SHP77 (cell line): ENCODE measurements around the gene SUSD2.

Experiments
- DNase-seq, 2 experiments: peaks; one replicate each; lab custom pipeline; 2025; lab: John Stamatoyannopoulos, UW

The SUSD2 gene

DNA sequence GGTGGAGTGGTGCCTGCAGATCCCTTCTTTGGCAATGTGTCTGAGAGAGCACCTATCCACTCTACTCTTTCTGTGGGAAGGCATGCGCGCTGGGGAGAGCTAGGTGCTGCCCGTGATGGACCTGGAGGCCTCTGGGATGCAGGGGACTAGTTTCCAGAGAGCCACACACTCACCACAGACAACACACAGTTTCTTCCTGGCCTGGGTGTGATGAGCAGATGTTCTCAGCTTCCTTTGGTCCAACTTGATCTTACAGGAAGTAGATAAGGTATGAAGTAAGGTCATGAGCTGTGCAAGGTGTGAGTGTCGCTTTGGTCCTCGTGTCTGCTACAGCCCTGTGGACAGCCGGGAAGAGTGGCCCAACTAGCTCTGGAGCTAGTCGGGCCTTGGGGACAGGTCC is 27.3 kb upstream of the SUSD2 start:
- no peak for DNase-seq

DNA sequence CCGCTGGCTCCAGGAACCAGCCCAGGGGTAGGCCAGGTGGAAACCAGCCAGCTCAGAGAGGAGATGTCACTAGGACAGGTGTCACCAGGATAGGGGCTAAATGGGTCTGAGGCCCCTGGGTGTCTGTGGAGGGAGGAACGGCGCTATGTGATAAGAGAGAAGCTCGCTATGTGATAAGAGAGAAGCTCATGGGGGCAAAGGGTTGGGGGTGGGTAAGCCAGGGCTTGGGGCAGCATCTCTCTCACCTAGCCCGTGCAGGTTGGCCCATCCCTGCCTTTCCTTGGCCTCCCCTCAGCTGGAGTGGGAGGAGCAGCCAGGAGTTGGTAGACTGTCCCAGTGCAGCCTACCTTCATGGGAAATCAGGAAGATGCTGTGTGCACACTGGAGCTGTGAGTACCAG is 26.5 kb upstream of the SUSD2 start:
- DNase-seq = no peak

DNA sequence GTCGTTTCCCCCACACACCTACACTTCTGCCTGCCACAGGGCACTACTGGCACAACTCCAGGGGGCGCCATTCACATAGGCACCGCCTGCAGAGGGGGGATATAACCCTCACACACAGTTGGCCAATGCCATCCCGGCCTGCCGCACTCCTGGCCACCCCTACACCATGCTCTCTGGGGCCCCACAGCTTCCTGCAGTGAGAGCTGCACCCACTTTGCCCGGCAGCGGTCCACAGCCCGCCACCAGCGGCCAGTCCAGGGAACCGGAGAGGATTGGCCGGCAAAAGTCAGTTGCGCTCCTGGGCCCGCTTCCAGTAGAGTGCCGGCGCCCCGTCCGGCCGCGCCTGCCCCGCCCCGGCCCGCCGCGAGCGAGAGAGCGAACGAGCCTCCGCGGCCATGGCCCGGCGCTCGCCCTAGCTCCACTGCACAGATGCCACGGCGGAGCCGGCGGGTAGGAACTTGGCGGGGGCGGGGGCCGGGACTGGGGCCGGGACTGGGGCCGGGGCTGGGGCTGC is 25.6 kb upstream of the SUSD2 start:
- no peak for DNase-seq

DNA sequence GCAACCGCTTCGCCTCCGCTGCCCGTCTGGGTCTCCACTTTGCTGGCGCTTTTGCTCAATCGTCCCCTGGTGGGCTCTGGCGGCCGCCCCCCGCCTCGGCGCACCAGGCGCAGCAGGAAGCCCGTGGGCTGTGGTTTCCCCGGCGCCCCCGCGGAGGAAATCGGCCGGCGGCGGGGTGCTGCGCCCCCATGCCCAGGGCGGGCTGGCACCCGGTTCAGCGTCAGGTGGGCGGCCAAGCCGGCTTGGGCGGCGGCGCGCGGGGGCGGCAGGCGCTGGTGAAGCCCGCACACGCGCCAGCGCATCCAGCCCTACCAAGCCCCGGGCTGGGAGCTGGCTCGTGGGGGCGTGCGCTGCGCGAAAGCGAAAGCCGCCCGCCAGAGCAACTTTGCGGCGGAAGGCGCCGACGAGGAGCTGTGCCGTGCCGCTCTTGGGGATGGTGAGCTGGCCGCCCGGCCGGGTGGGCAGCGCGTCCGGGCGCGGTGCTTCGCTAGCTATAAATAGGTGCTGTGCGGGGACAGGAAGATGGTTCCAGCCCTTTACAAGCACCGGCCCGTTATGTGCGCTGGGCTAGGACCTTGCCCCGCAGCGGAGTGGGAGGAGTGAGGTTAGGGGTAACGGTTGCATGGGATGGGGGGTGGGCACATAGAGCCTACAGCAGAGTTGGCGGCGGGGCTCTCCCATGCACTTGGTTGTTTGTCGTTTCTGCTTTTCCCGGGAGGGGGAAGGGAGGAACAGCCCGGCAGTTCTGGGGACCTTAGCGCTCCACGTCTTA is 25.0 kb upstream of the SUSD2 start:
- DNase-seq = peak in 1 of 2 experiments; percentile 24

DNA sequence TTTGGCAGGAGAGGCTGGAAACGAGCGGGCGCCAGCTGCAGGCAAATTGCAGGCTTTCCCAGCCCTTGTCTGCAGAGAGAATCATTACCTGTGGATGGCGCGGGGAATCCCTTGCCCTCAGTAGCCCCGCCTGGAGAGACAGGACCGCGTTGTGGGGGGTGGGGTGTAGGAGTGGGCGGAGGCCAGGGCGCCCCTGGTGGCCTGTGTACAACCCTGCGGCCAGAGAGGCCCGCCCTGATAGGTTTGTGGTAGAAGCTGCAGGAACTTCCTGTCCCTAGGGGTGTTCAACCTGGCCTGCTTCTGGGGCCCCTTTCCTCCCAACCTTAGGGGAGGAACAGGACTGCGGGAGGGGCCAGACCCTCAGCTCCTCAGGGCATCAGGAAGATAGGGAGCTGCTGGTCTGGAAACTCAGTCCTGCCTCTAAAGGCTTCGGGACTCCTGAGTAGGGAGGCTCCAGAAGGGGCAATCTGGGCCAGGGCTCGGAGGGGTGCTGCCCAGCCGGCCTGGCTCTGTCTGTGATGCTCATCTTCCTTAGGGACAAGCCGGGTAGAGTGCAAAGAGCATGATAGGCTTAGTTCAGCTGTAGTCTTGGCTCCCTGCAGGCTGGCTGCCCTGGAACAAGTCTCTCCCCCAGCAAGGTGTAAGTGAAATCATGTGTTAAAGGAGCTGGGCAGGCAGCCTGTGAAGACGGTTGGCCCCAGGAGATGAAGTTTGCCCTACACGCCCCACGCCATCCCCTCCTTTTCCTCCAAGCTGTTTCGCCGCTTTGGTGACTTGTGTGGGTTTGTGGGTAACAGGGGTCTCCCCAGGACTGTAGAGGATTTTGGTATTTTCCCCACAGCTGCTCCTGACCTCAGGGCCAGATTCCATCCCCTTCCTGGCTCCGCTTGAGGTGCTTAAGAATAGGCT is 24.1 kb upstream of the SUSD2 start:
- peak; percentile 89 to 91 for DNase-seq

DNA sequence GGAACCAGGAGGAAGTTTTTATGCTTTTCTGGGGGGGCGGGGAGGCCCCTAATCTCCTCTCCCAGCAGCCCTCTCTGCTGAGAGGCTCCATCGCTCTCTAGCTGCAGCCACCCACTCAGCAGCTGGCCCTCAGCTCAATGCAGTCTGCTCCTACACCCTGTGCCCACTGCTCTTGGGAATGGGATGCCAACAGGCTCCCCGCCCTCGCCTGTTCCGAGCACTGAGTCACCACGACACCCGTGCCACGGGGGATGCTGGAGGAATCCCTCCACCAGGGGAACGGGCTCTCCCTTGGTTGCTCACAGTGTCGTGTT is 23.5 kb upstream of the SUSD2 start:
- no peak for DNase-seq

DNA sequence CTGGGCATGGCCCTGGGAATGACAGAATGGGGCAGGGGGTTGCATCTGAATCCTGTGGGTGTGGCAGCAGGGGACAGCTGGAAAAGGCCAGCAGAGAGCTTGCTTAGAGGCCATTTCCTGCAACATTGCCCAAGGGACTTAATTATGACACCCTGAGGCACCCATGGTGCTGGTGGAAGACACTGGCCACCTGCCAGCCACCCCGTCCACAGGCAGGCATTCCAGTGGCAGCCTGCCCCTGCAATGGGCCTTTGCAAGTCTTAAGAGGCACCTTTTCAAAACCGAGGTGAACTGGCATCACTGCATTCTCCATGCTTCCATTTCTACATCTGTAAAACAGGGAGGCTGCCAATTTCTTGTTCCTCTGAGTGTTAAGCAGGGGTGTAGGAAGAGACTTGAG is 21.6 kb upstream of the SUSD2 start:
- no peak for DNase-seq

DNA sequence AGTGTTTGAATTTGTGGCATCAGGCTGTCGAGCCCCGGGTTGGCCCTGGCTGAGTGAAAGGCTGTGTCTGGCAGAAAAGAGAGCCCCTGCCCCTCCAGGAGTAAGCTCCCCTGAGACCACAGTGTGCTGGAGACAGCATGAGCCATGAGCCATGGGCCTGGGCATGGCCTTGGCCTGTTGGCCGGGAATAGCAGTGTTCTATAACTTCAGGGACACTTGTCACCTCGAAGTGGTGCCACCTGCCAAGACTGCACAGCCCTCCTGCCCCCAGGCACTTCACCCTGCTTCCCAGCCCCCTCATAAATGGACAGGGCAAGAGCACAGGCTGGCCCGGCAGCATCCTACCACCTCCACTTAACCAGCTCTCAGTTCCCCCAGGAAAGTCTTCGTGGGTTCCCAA is 20.7 kb upstream of the SUSD2 start:
- no peak for DNase-seq

DNA sequence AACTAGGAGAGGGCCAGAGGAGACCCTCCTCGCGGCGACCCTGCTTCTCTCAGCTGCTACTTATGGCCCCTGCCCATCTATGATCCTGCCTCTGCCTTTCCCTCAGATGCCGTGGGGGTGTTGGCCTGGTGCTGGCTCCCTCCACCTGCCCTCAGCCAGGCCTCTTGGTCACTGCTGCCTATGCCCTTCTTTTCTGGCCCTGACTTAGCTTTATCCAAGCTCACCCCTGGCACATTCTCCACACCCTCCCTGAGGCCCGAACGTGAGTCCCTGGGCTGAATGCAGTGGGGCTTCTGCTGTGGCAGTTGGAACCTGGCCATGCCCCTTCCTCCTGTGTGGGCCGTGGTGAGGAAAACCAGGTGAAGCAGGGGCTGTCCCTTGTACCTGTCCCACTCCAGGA is 19.8 kb upstream of the SUSD2 start:
- DNase-seq = no peak

DNA sequence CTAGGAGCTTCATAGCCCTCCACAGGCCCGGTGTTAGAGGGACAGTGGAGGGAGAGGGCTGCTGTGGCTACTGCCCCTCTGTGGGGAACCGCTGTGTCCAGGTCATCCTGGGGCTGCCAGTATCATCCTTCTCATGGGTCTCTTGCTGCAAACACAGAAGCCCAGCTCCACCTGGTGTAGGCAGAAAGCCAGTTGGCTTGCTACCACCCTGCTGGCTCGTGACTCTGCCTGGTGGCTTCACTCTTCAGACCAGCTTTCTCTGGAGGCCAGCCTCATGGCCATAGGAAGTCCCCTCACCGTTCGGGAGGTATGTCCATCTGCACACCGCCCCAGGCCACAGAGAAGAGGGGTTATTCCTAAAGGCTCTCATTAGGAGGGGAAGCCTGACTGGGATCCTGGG is 19.4 kb upstream of the SUSD2 start:
- no peak for DNase-seq

DNA sequence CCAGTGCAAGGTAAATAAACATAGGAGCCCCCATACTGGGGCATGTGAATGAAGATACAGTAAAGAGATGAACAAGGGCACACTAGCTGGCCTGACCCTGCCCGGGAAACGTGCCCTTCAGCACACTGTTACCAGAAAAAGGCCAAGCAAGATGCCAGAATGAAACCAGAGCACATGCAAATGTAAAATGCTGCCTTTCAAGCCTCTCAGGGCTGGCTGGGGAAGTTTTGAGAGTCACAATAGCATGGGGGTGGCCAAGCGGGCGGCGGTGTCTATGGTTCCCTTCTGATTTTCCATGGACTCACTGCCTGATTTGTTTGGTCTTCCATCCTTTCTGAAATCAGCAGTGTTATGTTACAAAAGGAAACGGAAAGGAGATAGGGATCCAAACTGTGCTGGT is 18.9 kb upstream of the SUSD2 start:
- no peak for DNase-seq

DNA sequence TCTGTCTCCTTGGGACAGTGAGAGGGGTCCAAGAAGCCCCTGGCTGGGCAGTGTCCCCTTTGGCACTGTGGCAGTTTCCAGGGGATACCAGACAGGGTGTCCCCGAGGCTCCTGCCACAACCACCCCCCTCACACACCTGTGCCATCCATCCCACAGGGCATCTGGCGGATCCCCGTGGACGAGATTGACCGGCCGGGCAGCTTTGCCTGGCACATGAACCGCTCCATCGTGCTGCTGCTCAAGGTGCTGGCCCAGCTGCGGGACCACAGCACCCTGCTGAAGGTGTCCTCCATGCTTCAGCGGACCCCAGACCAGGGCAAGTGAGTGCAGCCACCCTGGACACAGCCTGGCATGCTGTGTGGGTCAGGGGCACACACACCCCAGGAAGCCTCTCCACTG is 17.0 kb upstream of the SUSD2 start:
- DNase-seq = no peak

DNA sequence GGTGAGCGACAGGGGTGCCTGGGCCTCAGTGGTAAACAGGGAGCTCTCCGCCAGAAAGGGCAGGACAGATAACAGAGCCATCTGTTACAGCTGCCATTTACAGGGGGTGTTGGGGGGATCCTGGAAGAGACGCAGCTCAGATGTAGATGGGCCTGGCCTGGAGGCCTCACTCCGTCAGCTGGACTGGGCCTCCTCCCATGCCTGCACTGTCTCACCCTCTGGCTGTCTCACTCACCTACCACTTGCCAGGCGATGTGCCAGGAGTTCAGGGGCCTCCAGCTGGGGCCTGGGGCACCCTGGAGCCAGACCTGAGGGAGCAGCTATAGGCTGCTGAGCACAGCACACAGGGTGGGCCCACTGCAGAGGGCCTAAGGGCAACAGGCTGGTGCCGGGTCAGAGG is 16.3 kb upstream of the SUSD2 start:
- no peak for DNase-seq

DNA sequence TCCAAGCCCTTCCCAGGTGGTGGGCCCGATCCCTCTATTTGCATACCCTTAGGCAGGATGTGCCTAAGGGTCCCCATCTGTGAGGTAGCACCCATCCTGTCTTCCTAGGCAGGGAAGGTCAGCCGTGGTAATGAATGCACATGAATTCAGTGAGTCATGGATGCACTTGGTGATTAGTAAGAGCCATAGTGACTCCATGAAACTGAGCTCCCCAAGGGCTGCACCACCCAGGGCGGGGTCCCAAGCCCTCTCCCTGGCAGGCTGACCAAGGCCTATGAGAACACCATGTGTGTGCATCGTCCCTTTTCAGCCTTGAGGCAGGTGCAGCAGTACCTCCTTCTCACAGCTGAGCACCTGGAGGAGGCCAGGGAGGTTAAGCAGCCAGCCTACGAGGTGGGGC is 15.6 kb upstream of the SUSD2 start:
- DNase-seq = no peak

DNA sequence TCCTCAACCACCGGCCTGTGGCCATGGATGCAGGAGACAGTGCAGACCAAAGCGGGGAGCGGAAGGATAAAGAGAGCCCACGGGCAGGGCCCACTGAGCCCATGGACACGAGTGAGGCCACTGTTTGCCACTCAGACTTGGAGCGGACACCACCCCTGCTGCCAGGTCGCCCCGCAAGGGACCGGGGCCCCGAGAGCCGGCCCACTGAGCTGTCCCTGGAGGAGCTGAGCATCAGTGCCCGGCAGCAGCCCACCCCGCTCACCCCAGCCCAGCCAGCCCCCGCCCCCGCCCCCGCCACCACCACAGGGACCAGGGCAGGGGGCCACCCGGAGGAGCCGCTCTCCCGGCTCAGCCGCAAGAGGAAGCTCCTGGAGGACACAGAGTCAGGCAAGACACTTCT is 14.5 kb upstream of the SUSD2 start:
- no peak for DNase-seq

DNA sequence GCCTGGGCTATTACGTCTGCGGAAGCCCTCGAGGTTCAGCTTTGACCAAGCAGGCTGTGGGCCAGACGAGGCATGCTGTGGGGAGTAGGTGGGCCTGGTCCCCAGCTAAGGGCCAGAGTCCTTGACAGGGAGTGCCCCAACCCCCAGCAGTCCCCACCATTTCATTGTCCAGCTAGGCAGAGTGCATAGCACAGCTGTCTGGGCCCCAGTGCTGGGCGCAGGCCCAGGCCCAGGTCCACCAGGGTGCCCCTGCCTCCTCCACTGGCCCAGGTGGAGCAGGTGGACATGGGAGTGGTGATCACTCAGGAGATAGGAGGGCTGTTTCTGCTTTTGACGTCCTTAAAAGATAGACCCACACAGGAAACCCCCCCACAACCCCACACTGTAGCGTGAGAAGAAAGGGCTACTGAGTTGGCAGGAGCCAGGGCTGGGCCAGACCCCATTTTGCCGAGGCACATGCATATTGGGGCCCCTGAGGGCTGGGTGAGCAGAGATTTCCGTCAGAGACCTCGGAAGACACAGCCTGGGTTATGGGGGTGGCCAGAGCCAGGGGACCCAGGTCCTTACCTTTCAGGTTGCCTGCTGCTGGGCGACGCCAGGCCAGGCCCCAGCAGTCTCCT is 11.7 kb upstream of the SUSD2 start:
- no peak for DNase-seq

DNA sequence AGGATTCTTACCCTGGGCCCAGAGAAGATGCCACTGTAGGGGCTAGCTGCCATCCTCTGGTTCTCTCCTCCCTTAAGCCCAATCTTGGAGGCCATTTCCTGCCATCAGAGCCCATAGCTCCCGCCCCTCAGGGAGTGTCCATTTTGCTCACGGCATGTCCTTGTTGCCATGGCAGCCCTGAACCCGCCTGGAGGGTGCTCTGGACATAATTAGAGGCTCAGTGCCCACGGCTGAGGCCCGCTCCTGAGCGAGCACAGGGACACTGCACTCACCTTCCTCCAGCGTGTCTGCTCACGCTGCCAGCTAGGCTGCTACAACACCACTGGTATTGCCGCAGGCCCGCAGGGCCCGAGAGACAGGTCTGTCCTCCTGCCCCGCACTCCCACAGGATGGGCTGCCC is 11.1 kb upstream of the SUSD2 start:
- no peak for DNase-seq

DNA sequence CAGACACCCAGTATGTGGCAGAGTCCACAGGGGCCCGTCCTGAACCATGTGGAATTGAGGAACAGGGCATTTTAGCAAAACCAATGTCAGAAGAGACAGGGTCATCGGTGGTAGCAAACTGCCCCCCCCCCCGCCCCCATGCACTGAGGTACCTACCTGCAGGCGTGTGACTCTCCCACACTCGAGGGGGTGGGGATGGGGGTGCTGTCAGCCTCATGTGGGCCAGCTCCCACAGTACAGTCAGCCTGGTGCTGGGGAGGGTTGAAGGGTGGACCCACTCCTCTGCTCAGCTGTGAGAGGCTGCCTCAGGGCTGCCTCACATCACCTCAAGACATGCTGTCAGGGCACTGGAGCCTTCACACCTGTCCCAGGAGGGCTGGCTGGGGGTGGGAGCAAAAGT is 10.7 kb upstream of the SUSD2 start:
- DNase-seq = no peak

DNA sequence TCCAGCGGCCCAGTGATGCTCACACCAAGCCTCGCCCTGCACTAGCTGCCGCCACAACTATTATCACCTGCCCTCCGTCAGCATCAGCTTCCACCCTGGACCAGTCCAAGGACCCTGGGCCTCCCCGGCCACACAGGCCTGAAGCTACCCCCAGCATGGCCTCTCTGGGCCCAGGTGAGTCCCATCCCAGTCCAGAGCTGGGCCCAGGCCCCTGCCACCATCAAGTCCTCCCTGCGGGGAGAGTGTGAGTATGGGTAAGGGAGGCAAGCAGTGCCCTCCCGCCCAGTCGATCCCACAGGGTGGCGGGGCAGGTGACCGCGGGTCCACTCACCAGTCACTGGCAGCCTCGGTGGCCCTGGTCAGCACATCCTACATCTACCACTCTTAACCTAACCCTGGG is 9.5 kb upstream of the SUSD2 start:
- no peak for DNase-seq

DNA sequence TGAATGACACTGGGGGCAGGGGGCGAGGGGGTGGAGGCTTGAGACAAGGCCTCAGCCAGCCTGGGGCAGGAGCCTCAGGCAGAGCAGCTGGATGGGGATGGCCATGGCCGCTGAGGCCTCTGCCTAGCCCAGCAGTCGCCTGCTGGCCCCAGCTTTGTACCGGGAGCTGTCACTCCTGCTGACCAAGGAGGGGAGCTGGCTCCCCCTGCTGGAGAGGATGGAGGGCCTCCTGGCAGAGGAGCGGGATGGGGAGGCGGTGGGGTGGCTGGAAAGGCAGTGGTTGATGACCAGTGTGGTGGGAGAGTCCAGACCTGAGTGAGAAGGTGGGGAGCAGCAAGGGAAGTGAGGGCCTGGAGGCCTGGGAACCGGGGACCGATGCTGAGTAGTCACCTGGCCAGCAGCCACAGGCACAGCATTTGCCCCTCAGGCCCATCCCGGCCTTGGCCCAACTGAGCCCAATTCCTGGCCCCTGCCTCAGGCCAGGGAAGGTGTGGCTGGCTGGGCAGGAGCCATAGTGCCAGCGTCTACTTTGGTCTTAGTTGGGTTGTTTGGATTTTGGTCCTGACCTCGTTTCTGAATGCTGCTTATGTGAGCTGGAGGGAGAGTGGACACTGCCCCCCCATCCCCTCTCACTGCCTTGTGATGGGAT is 6.0 kb upstream of the SUSD2 start:
- DNase-seq = peak; percentile 53 to 73

DNA sequence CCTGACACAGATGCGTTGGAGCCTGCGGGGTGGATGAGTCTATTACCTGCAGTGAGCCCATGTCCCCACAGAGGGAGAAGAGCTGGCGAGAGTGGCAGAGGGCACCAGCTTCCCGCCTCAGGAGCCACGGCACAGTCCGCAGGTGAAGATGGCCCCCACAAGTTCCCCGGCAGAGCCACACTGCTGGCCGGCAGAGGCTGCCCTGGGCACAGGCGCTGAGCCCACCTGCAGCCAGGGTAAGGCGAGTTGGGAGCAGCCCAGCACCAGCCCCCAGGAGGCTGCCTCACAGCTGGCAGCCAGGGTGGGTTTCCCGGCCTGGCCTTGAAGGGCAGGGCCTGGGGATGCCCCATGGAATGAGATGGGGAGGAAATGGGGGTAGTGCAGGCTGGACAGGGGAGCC is 5.2 kb upstream of the SUSD2 start:
- no peak for DNase-seq

DNA sequence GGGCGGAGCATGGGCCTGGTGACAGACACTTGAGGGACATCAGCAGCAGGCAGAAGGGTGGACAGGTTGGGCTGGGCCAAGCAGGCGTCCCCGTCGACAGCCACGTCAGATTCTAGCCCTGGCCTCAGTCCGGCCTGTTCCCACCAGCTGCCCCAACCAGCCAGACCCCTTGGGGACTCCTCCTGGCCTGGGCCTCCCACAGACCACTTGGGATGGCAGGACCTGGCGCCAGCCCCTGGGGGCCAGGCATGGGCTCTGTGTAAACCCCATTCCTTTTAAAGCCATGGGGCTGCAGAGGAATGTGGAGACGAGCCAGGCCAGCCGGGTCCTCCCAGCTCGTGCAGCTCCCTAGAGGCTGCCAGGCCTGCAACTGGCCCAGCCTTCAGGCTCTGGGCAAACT is 4.7 kb upstream of the SUSD2 start:
- DNase-seq = no peak
